GM12892 (cell line): ENCODE data around the gene DTWD2.

Experiments
- POLR2A ChIP-seq: IDR thresholded peaks from 2 replicates; pipeline ENCODE4 v1.6.1; 2011; ENCODE audit warnings: low read depth, low read length, control low read depth
- POLR2AphosphoS5 ChIP-seq: IDR thresholded peaks from 2 replicates; pipeline ENCODE4 v1.6.1; 2011; ENCODE audit warnings: low read depth, low read length, control low read depth
- TAF1 ChIP-seq: IDR thresholded peaks from 2 replicates; pipeline ENCODE4 v1.6.1; 2011; ENCODE audit warnings: low read depth, mild to moderate bottlenecking, control low read depth, low read length, borderline replicate concordance

- TF ChIP-seq POLR2A (no peak), POLR2AphosphoS5 (no peak), TAF1 (no peak)
Observed at GRCh38 chr5:119037496-119038215, 49.3 kb upstream of the DTWD2 start.
